Astrocyte of the spinal cord (primary cell): ENCODE measurements around the gene PAX9.
A peak's percentile ranks its signal among the peaks of the same experiment; 100 is the strongest.

ENCODE experiments used
- DNase-seq: peaks from one replicate; pipeline ENCODE4 v3.0.0; 2011; ENCODE audit warnings: low read depth, low spot score
- H3K4me3 ChIP-seq: 2 replicates; pipeline ENCODE4 v1.5.1; 2011; ENCODE audit warnings: low read depth, mild to moderate bottlenecking, low read length, moderate library complexity
- in situ Hi-C: cut with HindIII; loops from 2 replicates; pipeline ENCODE4 v1.10.0; 2017; ENCODE audit warnings: low sequenced_read_pairs
- TF ChIP-seq, protein P1 (sequence below): IDR thresholded peaks from 2 replicates; pipeline ENCODE4 v1.5.1; 2012; ENCODE audit warnings: low read depth, mild to moderate bottlenecking, low read length, inconsistent platforms

Gene PAX9

DNA sequence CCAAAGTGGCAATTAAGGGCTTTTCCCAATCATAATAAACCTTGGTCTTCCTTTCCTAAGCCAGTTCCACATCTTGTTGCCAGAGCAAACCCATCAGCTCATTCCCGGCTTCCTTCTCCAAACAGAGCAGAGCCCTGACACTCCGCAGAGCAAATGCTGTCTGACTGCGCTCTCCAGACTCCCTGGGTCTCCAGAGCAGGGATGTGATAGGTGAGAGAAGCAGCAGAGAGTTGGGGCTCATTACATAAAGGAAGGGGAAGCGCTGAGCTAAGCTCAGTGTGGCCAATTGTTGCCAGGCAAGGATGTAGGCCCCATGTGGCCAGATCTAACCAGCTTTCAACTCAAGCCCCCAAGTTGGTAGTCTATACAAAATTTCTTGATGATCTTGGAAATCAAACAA lies 36.2 kb upstream of the PAX9 start:
- in situ Hi-C loops = no loop called here
- DNase-seq = no peak
- H3K4me3 ChIP-seq = no peak overlapping the region
- TF ChIP-seq, protein P1, sequence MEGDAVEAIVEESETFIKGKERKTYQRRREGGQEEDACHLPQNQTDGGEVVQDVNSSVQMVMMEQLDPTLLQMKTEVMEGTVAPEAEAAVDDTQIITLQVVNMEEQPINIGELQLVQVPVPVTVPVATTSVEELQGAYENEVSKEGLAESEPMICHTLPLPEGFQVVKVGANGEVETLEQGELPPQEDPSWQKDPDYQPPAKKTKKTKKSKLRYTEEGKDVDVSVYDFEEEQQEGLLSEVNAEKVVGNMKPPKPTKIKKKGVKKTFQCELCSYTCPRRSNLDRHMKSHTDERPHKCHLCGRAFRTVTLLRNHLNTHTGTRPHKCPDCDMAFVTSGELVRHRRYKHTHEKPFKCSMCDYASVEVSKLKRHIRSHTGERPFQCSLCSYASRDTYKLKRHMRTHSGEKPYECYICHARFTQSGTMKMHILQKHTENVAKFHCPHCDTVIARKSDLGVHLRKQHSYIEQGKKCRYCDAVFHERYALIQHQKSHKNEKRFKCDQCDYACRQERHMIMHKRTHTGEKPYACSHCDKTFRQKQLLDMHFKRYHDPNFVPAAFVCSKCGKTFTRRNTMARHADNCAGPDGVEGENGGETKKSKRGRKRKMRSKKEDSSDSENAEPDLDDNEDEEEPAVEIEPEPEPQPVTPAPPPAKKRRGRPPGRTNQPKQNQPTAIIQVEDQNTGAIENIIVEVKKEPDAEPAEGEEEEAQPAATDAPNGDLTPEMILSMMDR = no peak

DNA sequence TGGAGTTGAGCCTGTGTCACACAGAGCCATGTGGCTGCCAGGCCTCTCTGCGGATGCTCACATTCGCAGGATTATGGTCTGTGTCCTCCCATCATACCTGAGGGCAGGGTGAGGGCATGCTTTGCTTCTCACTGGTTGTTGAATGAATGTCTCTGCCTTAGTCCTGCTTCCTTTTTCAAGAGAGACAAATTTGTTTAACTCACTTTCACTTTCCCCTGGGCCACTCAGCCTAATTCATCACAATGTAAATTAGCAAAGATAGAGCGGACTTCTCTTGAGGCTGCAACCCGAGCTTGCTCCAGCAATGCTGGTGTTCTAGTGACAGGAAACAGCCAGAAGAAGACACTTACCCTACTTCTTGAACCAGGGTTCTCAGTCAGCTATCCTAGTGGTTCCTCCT lies 35.5 kb upstream of the PAX9 start:
- in situ Hi-C loops = no loop called here
- no peak for DNase-seq
- H3K4me3 ChIP-seq = no peak overlapping the region
- TF ChIP-seq, protein P1 = no peak

DNA sequence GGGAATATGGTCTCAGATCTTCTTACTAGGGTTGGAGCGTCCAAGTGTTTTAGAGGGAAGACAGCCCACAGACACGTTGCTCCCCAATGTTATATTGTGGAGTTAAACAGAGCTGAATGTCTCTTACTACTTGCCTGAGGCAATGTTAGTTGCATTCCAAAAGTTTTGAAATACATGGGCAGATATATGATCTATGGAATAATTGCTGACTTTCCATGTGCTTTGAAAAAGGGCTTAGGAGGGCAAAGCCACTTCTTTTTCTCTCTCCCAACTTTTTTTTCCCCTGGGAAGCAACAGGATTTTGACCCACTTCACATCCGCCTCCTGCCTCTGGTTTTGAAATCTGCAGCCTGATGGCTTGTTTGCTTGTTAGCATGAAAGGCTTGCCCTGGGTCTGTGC lies 33.7 kb upstream of the PAX9 start:
- no peak overlapping the region for H3K4me3 ChIP-seq
- TF ChIP-seq, protein P1 = no peak
- DNase-seq = no peak
- in situ Hi-C loops = no loop called here

DNA sequence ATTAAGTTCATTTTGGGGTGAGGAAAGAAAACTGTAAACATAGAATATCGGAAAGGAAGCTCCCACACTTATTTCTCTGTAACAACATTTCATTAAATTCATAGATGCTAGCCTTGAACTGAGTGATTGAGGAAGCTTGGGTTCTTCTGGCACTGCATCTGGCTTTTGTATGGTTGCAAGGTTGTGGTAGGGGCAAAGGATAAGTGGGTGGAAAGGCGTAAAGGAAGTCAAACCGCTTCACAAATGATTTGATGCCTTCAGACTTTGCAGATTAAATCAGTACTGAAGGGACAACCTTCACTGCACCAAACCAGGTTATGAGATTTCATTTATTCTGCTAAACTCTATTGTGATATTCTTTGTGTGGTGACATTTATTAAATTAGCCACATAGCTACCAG lies 28.1 kb upstream of the PAX9 start:
- TF ChIP-seq, protein P1 = no peak
- no peak for DNase-seq
- H3K4me3 ChIP-seq = no peak overlapping the region
- in situ Hi-C loops = no loop called here

DNA sequence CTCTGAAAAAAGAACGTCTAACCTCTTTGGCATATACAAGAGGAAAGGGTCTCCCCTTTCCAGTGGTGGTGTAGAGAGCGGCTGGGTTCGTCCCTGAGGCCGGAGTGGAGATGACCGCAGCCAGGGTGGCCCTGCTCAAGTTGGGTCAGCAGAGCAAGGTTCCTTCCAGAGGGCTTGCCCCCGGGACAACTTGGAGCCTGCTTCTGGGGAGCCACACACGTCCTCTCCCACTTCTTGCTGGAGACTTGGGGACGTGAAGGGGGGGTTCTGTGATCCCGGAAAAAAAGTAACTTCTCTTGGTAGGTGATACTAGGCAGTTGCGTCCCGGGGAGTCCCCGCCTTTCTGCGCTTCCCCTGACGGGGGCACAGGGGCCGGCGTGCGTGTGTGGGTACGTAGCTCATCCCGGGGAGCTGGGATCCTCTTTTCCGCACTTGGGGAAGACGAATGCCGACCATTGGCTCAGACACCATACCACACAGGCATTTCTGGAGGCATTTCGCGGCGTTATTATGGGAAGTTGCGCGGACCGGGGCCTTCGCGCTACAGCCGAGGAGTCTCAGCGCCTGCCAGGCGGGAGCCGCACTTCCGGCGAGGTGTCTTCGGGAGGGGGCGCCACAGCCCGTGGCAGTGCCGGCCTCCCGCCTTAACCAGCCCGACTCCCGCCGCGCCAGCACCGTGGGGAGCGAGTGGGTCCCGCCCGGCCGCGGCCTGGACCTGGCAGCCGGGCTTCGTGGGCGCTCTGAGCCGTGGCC lies 14.8 kb upstream of the PAX9 start:
- DNase-seq = no peak
- no peak overlapping the region for H3K4me3 ChIP-seq
- TF ChIP-seq, protein P1 = no peak
- in situ Hi-C loops = no loop called here

DNA sequence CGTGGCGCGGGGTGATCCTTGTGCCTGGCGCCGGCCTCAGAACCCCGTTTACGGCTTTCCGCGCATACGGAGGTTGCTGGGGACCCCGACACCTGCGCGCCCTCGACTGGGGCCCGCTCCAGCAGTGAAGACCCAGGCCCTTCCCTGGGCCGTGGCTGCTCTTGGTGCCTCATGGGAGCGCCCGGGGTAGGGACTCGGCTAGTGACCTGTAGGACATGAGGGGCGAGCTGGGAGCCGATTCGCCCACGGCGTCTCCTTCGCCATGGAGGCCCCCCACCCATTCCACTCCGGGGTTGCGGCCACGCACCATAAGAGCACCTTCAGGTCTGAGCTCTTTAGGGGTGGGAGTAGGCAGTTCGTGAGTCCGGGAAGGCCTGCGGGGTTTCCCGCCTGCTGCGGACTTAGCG lies 14.2 kb upstream of the PAX9 start:
- peak overlapping the region; percentile 38 for H3K4me3 ChIP-seq

More for the DNA sequence above, 14.2 kb upstream of the PAX9 start:
- TF ChIP-seq, protein P1 = no peak
- in situ Hi-C loops = no loop called here
- DNase-seq = no peak
